GM10248 (cell line): ENCODE results near the gene GCK.

Experiments used
- CTCF ChIA-PET: fragments of 300-600 bp; sonication (Branson Sonifier 250); formaldehyde crosslinking; extraction: SDS; loops from one replicate; lab custom pipeline; 2021; ENCODE audit warnings: antibody characterized with exemption; lab: Yijun Ruan, JAX
- POLR2A ChIA-PET: fragments of 350-650 bp; sonication (Branson Sonifier 250); formaldehyde crosslinking; extraction: SDS; loops from one replicate; lab custom pipeline; 2020; ENCODE audit warnings: antibody characterized with exemption; lab: Yijun Ruan, JAX
- DNase-seq: peaks from one replicate; pipeline ENCODE4 v3.0.0; 2012; ENCODE audit errors: extremely low spot score
- TF ChIP-seq, protein P1 (sequence below): IDR thresholded peaks from 2 replicates; pipeline ENCODE4 v1.5.1; 2012; ENCODE audit warnings: mild to moderate bottlenecking, low read depth; ENCODE audit errors: extremely low read depth, missing control alignments, control extremely low read depth

Gene GCK

DNA sequence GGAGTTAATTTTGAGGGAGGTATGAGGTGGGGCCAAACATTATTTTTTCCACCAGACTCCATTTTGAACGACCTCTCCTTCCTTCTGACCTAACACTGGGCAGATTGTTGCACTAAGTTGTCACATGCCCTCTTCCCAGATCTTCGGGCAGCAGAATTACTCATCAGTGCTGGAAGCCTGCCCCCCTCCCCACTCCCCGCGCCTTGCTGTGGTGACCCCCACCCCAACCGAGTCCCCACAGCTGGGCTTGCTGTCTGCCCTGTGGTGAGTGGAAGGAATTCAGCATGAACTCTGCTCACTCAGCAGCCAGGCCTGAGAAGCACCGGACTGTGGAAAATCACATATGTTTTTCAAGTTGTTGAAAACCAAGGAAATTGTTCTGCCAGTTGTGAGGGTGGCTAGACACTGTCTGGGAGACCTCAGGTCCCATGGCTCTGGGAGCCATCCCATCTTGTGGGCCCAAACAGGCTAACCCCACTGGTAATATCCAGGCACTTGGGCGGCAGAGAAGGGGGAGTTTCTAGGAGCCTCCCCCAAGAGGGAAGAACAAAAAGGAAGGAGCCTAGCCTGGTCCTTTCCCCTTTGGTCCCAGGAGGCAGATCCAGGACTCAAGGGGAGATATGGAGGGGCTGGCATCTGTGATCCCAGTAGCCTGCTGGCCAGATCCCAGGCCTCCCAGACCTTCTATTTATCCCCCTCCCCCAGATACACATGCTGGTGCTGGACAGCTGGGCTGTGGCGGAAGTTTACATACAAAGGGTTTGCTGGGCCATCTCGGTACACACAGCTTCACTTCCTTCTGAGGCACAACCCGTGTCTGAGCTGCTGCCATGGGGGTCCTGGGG lies 88.6 kb downstream of the GCK start:
- CTCF ChIA-PET: interaction anchor here (1.3 kb wide), 1 partner anchor 10 kb away, joined by 4 read pairs; no protein-coding TSS in a partner anchor

DNA sequence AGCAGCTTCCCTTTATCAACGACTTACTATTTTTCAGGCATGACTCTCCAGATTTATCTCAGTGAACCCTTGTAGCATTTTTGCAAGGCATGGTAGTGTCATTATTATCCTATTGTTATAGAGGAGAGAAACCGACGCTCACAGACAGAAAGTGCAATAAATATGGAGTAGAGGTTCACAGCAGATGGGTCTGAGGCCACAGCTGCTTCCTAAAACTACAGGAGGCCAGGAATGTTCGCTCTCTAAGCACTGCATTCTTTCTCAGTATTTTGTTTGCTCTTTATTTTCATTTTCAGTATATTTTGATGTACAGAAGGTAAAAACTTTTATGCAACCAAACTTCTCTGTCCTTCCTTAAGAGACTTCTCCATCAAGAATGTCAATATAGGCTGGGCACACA lies 89.6 kb downstream of the GCK start:
- CTCF ChIA-PET: interaction anchor here (1.0 to 3.7 kb wide), 4 partner anchors 14 to 27 kb away, joined by 3 to 42 read pairs (median 4); partner anchors contain the start of gene POLD2
- no peak for DNase-seq
- TF ChIP-seq, protein P1, sequence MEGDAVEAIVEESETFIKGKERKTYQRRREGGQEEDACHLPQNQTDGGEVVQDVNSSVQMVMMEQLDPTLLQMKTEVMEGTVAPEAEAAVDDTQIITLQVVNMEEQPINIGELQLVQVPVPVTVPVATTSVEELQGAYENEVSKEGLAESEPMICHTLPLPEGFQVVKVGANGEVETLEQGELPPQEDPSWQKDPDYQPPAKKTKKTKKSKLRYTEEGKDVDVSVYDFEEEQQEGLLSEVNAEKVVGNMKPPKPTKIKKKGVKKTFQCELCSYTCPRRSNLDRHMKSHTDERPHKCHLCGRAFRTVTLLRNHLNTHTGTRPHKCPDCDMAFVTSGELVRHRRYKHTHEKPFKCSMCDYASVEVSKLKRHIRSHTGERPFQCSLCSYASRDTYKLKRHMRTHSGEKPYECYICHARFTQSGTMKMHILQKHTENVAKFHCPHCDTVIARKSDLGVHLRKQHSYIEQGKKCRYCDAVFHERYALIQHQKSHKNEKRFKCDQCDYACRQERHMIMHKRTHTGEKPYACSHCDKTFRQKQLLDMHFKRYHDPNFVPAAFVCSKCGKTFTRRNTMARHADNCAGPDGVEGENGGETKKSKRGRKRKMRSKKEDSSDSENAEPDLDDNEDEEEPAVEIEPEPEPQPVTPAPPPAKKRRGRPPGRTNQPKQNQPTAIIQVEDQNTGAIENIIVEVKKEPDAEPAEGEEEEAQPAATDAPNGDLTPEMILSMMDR: no peak
- POLR2A ChIA-PET: no interaction called here

More for the DNA sequence above, 88.6 kb downstream of the GCK start:
- TF ChIP-seq, protein P1: no peak
- POLR2A ChIA-PET: no interaction called here
- peak; percentile 28 for DNase-seq

DNA sequence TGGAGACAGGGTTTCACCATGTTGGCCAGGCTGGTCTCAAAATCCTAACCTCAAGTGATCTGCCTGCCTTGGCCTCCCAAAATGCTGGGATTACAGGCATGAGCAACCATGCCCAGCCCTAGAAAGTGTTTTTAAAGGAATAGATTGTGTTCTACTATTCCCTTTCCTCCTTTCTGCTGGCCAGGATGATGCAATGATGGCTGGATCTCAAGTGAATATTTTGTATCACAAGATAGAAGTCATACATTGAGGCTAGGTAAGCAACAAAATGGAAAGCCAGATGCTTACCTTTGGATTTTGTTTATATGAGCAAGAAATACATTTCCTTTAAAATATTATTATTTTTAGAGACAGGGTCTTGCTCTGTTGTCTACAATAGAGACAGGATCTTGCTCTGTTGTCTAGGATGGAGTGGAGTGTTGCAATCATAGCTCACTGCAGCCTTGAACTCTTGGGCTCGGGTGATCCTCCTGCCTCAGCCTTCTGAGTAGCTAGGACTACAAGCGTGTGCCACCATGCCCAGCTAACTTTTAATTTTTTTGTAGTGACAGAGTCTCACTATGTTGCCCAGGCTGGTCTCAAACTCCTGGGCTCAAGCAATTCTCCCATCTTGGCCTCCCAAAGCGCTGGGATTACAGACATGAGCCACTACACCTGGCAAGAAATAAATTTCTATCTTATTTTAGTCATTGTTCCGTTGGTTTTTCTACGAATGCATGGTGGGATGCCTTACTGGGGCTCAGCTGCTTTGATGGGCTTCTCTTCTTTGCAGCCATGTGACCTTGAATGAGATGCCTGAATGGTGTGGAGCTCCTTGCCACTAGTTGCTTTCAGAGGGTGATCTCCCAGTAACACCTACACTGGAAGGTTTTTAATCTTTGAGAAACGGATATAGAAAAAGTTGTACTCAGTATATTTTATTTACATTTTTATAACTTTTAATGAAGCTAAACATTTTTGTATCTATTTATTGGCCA lies 90.9 kb downstream of the GCK start:
- ChIA-PET POLR2A (no interaction called here), CTCF (interaction anchor here (0.8 to 3.7 kb wide), 12 partner anchors 9 to 467 kb away, joined by 3 to 42 read pairs (median 4); partner anchors contain the start of gene POLD2)

DNA sequence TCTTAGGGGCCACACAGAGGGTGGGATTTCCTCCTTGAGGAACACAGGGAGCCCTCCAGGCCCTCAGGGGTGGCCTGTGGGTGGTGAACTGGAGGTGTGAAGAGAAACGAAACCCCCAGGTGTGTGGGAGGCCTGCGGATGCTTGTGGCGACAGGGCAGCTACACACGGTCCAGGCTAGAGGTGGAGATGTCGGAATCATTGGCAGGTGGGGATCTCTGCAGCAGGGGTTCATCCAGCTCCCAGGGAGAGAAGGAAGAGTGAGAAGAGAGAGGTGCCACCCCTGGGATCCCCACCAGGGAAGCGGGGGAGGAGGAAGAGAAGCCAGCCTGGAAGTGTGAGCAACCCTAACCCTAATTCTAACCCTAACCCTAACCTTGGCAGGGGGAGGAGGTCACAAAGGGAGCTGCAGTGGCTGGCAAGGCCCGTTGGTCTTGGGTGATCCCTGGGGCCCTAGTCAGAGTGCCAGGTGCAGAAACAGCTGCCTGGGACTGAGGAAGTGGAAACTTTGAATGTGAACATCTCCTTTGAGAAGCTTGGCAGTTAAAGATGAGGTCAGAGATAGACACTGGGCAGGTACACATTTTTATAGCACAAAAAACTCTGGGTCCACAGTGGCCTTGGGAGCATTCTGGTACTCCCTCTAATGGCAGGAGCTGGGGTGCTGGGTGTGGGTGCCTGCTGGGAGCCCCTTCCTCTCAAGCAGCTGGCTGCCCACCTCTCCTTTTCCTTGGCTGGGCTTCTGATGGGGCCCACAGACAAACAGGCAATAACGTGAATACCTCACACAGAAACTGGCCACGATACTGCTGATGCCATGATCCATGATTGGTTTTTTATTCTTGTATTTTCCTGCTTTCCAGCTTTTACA lies 91.9 kb downstream of the GCK start:
- CTCF ChIA-PET: interaction anchor here (0.8 to 3.7 kb wide), 10 partner anchors 10 to 437 kb away, joined by 3 to 42 read pairs (median 5); partner anchors contain the start of gene POLD2
- POLR2A ChIA-PET: no interaction called here
- DNase-seq: peak; percentile 77
- TF ChIP-seq, protein P1: no peak

More for the DNA sequence above, 90.9 kb downstream of the GCK start:
- no peak for DNase-seq
- TF ChIP-seq, protein P1: no peak

DNA sequence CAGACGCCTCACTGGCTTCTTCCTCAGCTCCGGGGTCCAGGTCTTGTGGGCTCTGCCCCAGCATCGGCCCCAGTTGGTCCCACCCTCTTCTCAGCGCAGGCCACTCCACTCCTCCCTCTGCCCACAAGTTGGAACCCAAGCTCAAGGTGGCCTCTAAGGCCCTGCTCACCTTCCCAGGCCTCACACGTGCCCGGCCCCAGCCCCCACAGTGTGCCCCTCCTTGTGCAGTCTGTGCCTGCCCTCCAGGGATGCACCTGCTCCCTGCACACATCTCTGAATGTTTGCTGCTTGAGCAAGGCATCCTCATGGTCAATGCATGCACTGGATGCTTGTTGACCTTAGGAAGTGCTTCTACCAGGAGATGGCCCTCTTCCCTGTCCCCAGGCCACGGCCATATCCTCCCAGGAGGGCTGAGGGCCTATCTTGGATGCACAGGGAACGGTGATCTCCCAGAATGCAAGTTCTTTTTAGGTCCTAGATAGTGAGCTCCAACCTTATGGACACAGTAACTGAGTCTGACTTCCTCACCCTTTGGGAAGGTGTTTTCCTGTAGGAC lies 92.8 kb downstream of the GCK start:
- TF ChIP-seq, protein P1: no peak
- ChIA-PET POLR2A (no interaction called here), CTCF (interaction anchor here (0.8 to 3.7 kb wide), 6 partner anchors 10 to 438 kb away, joined by 3 to 42 read pairs (median 5); no protein-coding TSS in a partner anchor)
- no peak for DNase-seq
